ENCODE data around the gene ACACA.

The ACACA gene

GRCh38 chr17:37339321-37339720, 67.3 kb downstream of the ACACA start:
- no peak for DNase-seq

GRCh38 chr17:37338847-37339246, 67.8 kb downstream of the ACACA start:
- no peak for DNase-seq

- DNase-seq, result no peak
These were observed 79.1 kb downstream of the ACACA start for GRCh38 chr17:37327341-37328090.

GRCh38 chr17:37322826-37323561, 83.6 kb downstream of the ACACA start:
- DNase-seq, result no peak

GRCh38 chr17:37322106-37322505, 84.5 kb downstream of the ACACA start:
- DNase-seq, result no peak

GRCh38 chr17:37318931-37319594, 87.6 kb downstream of the ACACA start:
- no peak for DNase-seq

- DNase-seq, result no peak
These were observed 88.8 kb downstream of the ACACA start for GRCh38 chr17:37317867-37318266.

GRCh38 chr17:37315601-37316000, 91.0 kb downstream of the ACACA start:
- no peak for DNase-seq

- DNase-seq, result peak; percentile 75
These were observed 94.3 kb downstream of the ACACA start for GRCh38 chr17:37312137-37312923.

GRCh38 chr17:37310940-37311339, 95.7 kb downstream of the ACACA start:
- no peak for DNase-seq

- no peak for DNase-seq
These were observed 97.6 kb downstream of the ACACA start for GRCh38 chr17:37309051-37309450.

GRCh38 chr17:37305406-37305905, 101.2 kb downstream of the ACACA start:
- peak; percentile 81 for DNase-seq

- peak; percentile 33 for DNase-seq
These were observed 105.3 kb downstream of the ACACA start for GRCh38 chr17:37301288-37301687.

- DNase-seq, result no peak
These were observed 106.0 kb downstream of the ACACA start for GRCh38 chr17:37300683-37301082.

- no peak for DNase-seq
These were observed 107.2 kb downstream of the ACACA start for GRCh38 chr17:37299257-37299980.

- DNase-seq, result no peak
These were observed 110.7 kb downstream of the ACACA start for GRCh38 chr17:37295888-37296287.

- DNase-seq, result no peak
These were observed 111.7 kb downstream of the ACACA start for GRCh38 chr17:37294888-37295287.

- no peak for DNase-seq
These were observed 112.9 kb downstream of the ACACA start for GRCh38 chr17:37293770-37294169.

- DNase-seq, result peak; percentile 29
These were observed 114.1 kb downstream of the ACACA start for GRCh38 chr17:37292429-37293139.

- no peak for DNase-seq
These were observed 115.3 kb downstream of the ACACA start for GRCh38 chr17:37291351-37291750.

- no peak for DNase-seq
These were observed 120.2 kb downstream of the ACACA start for GRCh38 chr17:37286430-37286829.
